H9 (cell line): Measurements from ENCODE around the gene CHAMP1. TPM values are rescaled to one million over a fixed set of nuclear protein-coding genes. Genes with fewer than 3 reads are reported as not detected.
A peak's percentile ranks its signal among the peaks of the same experiment; 100 is the strongest.

Source experiments
- DNase-seq: peaks from one replicate; pipeline ENCODE4 v3.0.0-alpha.2; 2017
- H2AFZ ChIP-seq: one replicate; pipeline ENCODE4 v1.6.1; 2013; ENCODE audit warnings: mild to moderate bottlenecking, low read length, control low read depth, moderate library complexity
- H2AK5ac ChIP-seq: 2 replicates; pipeline ENCODE4 v1.6.1; 2013; ENCODE audit warnings: low read length, control low read depth, mixed read lengths; ENCODE audit not compliant: insufficient read length
- H2BK120ac ChIP-seq: one replicate; pipeline ENCODE4 v1.6.1; 2013; ENCODE audit warnings: low read depth, mild to moderate bottlenecking, low read length, control low read depth, inconsistent platforms; ENCODE audit not compliant: poor library complexity, severe bottlenecking
- H2BK12ac ChIP-seq: 2 replicates; pipeline ENCODE4 v1.6.1; 2013; ENCODE audit warnings: low read length, control low read depth, mixed read lengths, low read depth; ENCODE audit not compliant: insufficient read length
- H2BK15ac ChIP-seq: 2 replicates; pipeline ENCODE4 v1.6.1; 2013; ENCODE audit warnings: low read depth, low read length, control low read depth
- H2BK20ac ChIP-seq: one replicate; pipeline ENCODE4 v1.6.1; 2013; ENCODE audit warnings: low read depth, mild to moderate bottlenecking, low read length, control low read depth, inconsistent platforms; ENCODE audit not compliant: poor library complexity, severe bottlenecking
- H2BK5ac ChIP-seq: 2 replicates; pipeline ENCODE4 v1.6.1; 2013; ENCODE audit warnings: low read length, control low read depth, mixed read lengths; ENCODE audit not compliant: insufficient read length
- H3K14ac ChIP-seq: 2 replicates; pipeline ENCODE4 v1.6.1; 2013; ENCODE audit warnings: low read length, control low read depth; ENCODE audit not compliant: insufficient read depth
- H3K18ac ChIP-seq: 2 replicates; pipeline ENCODE4 v1.6.1; 2013; ENCODE audit warnings: low read depth, mild to moderate bottlenecking, mixed read lengths, low read length, control low read depth; ENCODE audit not compliant: insufficient read length
- H3K23ac ChIP-seq: 2 replicates; pipeline ENCODE4 v1.6.1; 2013; ENCODE audit warnings: low read length, control low read depth, mixed read lengths, low read depth; ENCODE audit not compliant: insufficient read length
- H3K23me2 ChIP-seq: 2 replicates; pipeline ENCODE4 v1.6.1; 2013; ENCODE audit warnings: low read depth, mild to moderate bottlenecking, mixed read lengths, low read length, control low read depth; ENCODE audit not compliant: insufficient read length, poor library complexity, severe bottlenecking
- H3K27ac ChIP-seq: 2 replicates; pipeline ENCODE4 v1.5.1; 2013; ENCODE audit warnings: low read length, control low read depth, mixed read lengths, low read depth; ENCODE audit not compliant: insufficient read length
- H3K27me3 ChIP-seq: 2 replicates; pipeline ENCODE4 v1.6.1; 2013; ENCODE audit warnings: low read length, control low read depth, inconsistent platforms; ENCODE audit not compliant: insufficient read depth
- H3K4ac ChIP-seq: 2 replicates; pipeline ENCODE4 v1.6.1; 2013; ENCODE audit warnings: low read depth, mild to moderate bottlenecking, control low read depth, inconsistent platforms, low read length, moderate library complexity
- H3K4me1 ChIP-seq: 2 replicates; pipeline ENCODE4 v1.6.1; 2013; ENCODE audit warnings: low read length, control low read depth, inconsistent platforms; ENCODE audit not compliant: insufficient read depth
- H3K4me2 ChIP-seq: 2 replicates; pipeline ENCODE4 v1.6.1; 2013; ENCODE audit warnings: low read length, control low read depth, mixed read lengths; ENCODE audit not compliant: insufficient read length, insufficient read depth
- H3K56ac ChIP-seq: 2 replicates; pipeline ENCODE4 v1.6.1; 2013; ENCODE audit warnings: low read depth, mild to moderate bottlenecking, mixed read lengths, low read length, control low read depth; ENCODE audit not compliant: insufficient read length
- H3K79me1 ChIP-seq: 2 replicates; pipeline ENCODE4 v1.6.1; 2013; ENCODE audit warnings: low read depth, mild to moderate bottlenecking, moderate library complexity, low read length, control low read depth, inconsistent platforms; ENCODE audit not compliant: insufficient read depth, poor library complexity, severe bottlenecking
- H3K79me2 ChIP-seq: 2 replicates; pipeline ENCODE4 v1.6.1; 2013; ENCODE audit warnings: low read length, control low read depth, inconsistent platforms; ENCODE audit not compliant: insufficient read depth
- H3K9ac ChIP-seq: 2 replicates; pipeline ENCODE4 v1.6.1; 2013; ENCODE audit warnings: low read length, control low read depth, mixed read lengths; ENCODE audit not compliant: insufficient read length; ENCODE audit errors: extremely low read depth
- H3K9me3 ChIP-seq: one replicate; pipeline ENCODE4 v1.6.1; 2013; ENCODE audit warnings: low read depth, low read length, inconsistent platforms; ENCODE audit not compliant: control insufficient read depth
- H3T11ph ChIP-seq: one replicate; pipeline ENCODE4 v1.6.1; 2013; ENCODE audit warnings: mild to moderate bottlenecking, low read length, control low read depth, inconsistent platforms
- H4K20me1 ChIP-seq: one replicate; pipeline ENCODE4 v1.6.1; 2013; ENCODE audit not compliant: control insufficient read depth, insufficient read length, insufficient read depth
- H4K5ac ChIP-seq: 2 replicates; pipeline ENCODE4 v1.6.1; 2013; ENCODE audit warnings: low read depth, mild to moderate bottlenecking, mixed read lengths, low read length, control low read depth; ENCODE audit not compliant: insufficient read length
- H4K8ac ChIP-seq: replicated peaks from 2 replicates; pipeline ENCODE4 v1.6.1; 2013; ENCODE audit warnings: low read length, control low read depth, mixed read lengths, low read depth; ENCODE audit not compliant: insufficient read length
- H4K91ac ChIP-seq: 2 replicates; pipeline ENCODE4 v1.6.1; 2013; ENCODE audit warnings: low read depth, mild to moderate bottlenecking, moderate library complexity, mixed read lengths, low read length, control low read depth; ENCODE audit not compliant: insufficient read length
- H3K27ac Mint-ChIP-seq, 3 experiments: 2 replicates in 2 of 3; 3 replicates in 1 of 3; pipeline ENCODE4 v1.8.0; 2020 to 2021; ENCODE audit warnings: mixed read lengths in 3 of 3, mild to moderate bottlenecking in 1 of 3, moderate library complexity in 1 of 3
- H3K27me3 Mint-ChIP-seq: 2 replicates; pipeline ENCODE4 v1.8.0; 2021; ENCODE audit warnings: low read depth, mild to moderate bottlenecking, moderate library complexity, mixed read lengths
- H3K36me3 Mint-ChIP-seq, 3 experiments: 2 replicates in 2 of 3; 3 replicates in 1 of 3; pipeline ENCODE4 v1.8.0; 2020 to 2021; ENCODE audit warnings: low read depth in 3 of 3, mixed read lengths in 3 of 3; ENCODE audit not compliant: insufficient read depth in 1 of 3
- H3K4me1 Mint-ChIP-seq, 2 experiments: 2 replicates each; pipeline ENCODE4 v1.8.0; 2020; ENCODE audit warnings: mixed read lengths in 2 of 2
- H3K4me3 Mint-ChIP-seq, 2 experiments: 2 replicates in 1 of 2; 3 replicates in 1 of 2; pipeline ENCODE4 v1.8.0; 2020 to 2021; ENCODE audit warnings: mild to moderate bottlenecking in 2 of 2, mixed read lengths in 2 of 2, moderate library complexity in 1 of 2
- H3K9me3 Mint-ChIP-seq, 2 experiments: 2 replicates in 1 of 2; 3 replicates in 1 of 2; pipeline ENCODE4 v1.8.0; 2020; ENCODE audit warnings: mild to moderate bottlenecking in 2 of 2, mixed read lengths in 2 of 2, moderate library complexity in 1 of 2
- WGBS: extraction: QIAGEN DNeasy Blood & Tissue Kit; methylation state at CpG from one replicate; pipeline ENCODE4 v1.1.7; 2013; ENCODE audit warnings: missing lambda C conversion rate, low lambda C conversion rate, mixed read lengths; ENCODE audit not compliant: insufficient read length; ENCODE audit errors: extremely low coverage; 5-methylcytosine and 5-hydroxymethylcytosine counted together
- total RNA-seq: library from RNA; stranded (reverse); gene quantifications from 2 replicates; pipeline ENCODE4 v1.2.1, GENCODE V29; 2021
- TF ChIP-seq, protein P1 (sequence below): fragments of 200-600 bp; sonication (generic); conservative IDR thresholded peaks from 3 replicates; pipeline ENCODE4 v1.8.0; 2021; ENCODE audit warnings: antibody characterized with exemption, mild to moderate bottlenecking

The CHAMP1 gene
- total RNA-seq, 1 experiment from 2014 or later, result 62.1 TPM

DNA sequence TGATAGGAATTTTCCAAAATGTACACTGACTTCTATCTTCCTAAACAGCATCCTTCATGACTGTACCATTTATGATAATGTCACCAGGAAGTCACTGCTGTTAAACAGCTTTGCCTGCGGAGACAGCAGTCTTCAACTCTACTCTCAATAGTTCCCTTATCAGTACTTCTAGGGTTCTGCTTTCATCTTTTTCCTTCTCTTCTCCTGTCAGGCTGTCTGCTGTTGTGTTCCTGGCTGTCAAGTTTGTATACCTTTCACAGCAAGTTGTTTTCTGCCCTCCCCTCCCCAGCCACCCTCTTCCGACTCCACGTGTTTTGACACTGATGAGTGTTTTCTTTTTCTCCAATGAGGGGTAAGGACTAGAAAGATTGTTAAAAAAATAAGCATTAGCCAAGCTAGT lies 30.7 kb upstream of the CHAMP1 start:
- H4K91ac ChIP-seq, result no peak overlapping the region
- no peaks in the 10 kb centered on the region for H3K23me2 ChIP-seq
- Mint-ChIP-seq H3K36me3 (peaks cover 33 to 59% (median 52%) of the 10 kb centered on the region in 3 experiments), H3K4me3 (peak overlapping the region; percentile 30 to 69), H3K9me3 (no peaks in the 10 kb centered on the region), H3K27ac (peak overlapping the region in 2 of 3 experiments; percentile 12 to 29; a peak in 2 of 7 replicates), H3K4me1 (peaks cover 18% of the 10 kb centered on the region in 2 experiments), H3K27me3 (no peaks in the 10 kb centered on the region; the same call in 1 of the 2 replicates)
- H3K18ac ChIP-seq, result no peak overlapping the region
- DNase-seq, result no peak
- no peak overlapping the region for H3K23ac ChIP-seq
- H3K9ac ChIP-seq, result no peak overlapping the region
- H3K27me3 ChIP-seq, result no peaks in the 10 kb centered on the region
- TF ChIP-seq, protein P1, sequence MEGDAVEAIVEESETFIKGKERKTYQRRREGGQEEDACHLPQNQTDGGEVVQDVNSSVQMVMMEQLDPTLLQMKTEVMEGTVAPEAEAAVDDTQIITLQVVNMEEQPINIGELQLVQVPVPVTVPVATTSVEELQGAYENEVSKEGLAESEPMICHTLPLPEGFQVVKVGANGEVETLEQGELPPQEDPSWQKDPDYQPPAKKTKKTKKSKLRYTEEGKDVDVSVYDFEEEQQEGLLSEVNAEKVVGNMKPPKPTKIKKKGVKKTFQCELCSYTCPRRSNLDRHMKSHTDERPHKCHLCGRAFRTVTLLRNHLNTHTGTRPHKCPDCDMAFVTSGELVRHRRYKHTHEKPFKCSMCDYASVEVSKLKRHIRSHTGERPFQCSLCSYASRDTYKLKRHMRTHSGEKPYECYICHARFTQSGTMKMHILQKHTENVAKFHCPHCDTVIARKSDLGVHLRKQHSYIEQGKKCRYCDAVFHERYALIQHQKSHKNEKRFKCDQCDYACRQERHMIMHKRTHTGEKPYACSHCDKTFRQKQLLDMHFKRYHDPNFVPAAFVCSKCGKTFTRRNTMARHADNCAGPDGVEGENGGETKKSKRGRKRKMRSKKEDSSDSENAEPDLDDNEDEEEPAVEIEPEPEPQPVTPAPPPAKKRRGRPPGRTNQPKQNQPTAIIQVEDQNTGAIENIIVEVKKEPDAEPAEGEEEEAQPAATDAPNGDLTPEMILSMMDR, result no peak
- no peak overlapping the region for H4K8ac ChIP-seq
- H2BK5ac ChIP-seq, result no peak overlapping the region
- peaks cover 4% of the 10 kb centered on the region; the same call in 1 of the 2 replicates for H3K79me2 ChIP-seq
- no CpG with 5 or more reads among the region's 3 CpGs for WGBS
- no peaks in the 10 kb centered on the region for H4K20me1 ChIP-seq
- peaks cover 3% of the 10 kb centered on the region for H3K4me1 ChIP-seq
- H2BK12ac ChIP-seq, result no peak overlapping the region
- H2BK20ac ChIP-seq, result no peak overlapping the region
- H3K56ac ChIP-seq, result no peak overlapping the region
- H3K9me3 ChIP-seq, result no peaks in the 10 kb centered on the region
- H3K4ac ChIP-seq, result no peak overlapping the region
- H2BK15ac ChIP-seq, result no peak overlapping the region
- H3T11ph ChIP-seq, result no peak overlapping the region
- H3K4me2 ChIP-seq, result no peak overlapping the region
- H2AFZ ChIP-seq, result no peak overlapping the region
- H3K14ac ChIP-seq, result no peak overlapping the region
- H2AK5ac ChIP-seq, result no peak overlapping the region
- no peak overlapping the region for H3K27ac ChIP-seq
- no peak overlapping the region for H2BK120ac ChIP-seq
- no peaks in the 10 kb centered on the region for H3K79me1 ChIP-seq
- H4K5ac ChIP-seq, result no peak overlapping the region
